HG03103 (cell line): ENCODE data around the gene CDCA7.
"Not testable (repeated sequence)": the region's sequence is repeated elsewhere in the genome, so short reads cannot be mapped to it uniquely, and the experiment has no call there.

ENCODE experiments used
- ATAC-seq: cut with Tn5 transposase; IDR thresholded peaks from one replicate; pipeline ENCODE4 v1.9.1; 2021; ENCODE audit warnings: low read depth; ENCODE audit not compliant: unreplicated experiment

CDCA7 gene

GRCh38 chr2:173400760-173401159 is 46.1 kb downstream of the CDCA7 start:
- ATAC-seq = no peak

- no peak for ATAC-seq
These were observed 47.1 kb downstream of the CDCA7 start for GRCh38 chr2:173401716-173402326.

GRCh38 chr2:173402405-173402974 is 47.8 kb downstream of the CDCA7 start:
- peak; percentile 68 for ATAC-seq

- ATAC-seq = no peak
These were observed 50.4 kb downstream of the CDCA7 start for GRCh38 chr2:173404841-173405750.

- no peak for ATAC-seq
These were observed 52.5 kb downstream of the CDCA7 start for GRCh38 chr2:173407176-173407575.

- ATAC-seq = no peak
These were observed 53.0 kb downstream of the CDCA7 start for GRCh38 chr2:173407646-173408045.

GRCh38 chr2:173410579-173410978 is 55.9 kb downstream of the CDCA7 start:
- ATAC-seq = no peak

GRCh38 chr2:173412628-173413027 is 58.0 kb downstream of the CDCA7 start:
- no peak for ATAC-seq

- ATAC-seq = no peak
These were observed 60.2 kb downstream of the CDCA7 start for GRCh38 chr2:173414823-173415322.

GRCh38 chr2:173415431-173416381 is 61.0 kb downstream of the CDCA7 start:
- ATAC-seq = no peak

GRCh38 chr2:173416415-173417152 is 61.9 kb downstream of the CDCA7 start:
- not testable (repeated sequence) for ATAC-seq

GRCh38 chr2:173417341-173417740 is 62.7 kb downstream of the CDCA7 start:
- ATAC-seq = no peak

- ATAC-seq = no peak
These were observed 63.1 kb downstream of the CDCA7 start for GRCh38 chr2:173417802-173418201.
